Lung microvascular endothelial cell (primary cell): ENCODE data around the gene VRK3. TPM values are rescaled to one million over a fixed set of nuclear protein-coding genes. Genes with fewer than 3 reads are reported as not detected.

Source experiments
- DNase-seq, 2 donors: peaks; one replicate each; pipeline versions ENCODE4 v3.0.0 to v3.0.0-alpha.2; 2010; ENCODE audit warnings: low read depth in 2 of 2
- total RNA-seq: library from RNA; depleted of rRNA; stranded (reverse); fragments of >200 nt; gene quantifications from 2 replicates; pipeline ENCODE4 v1.2.1, GENCODE V29; 2014

VRK3 gene
- total RNA-seq, 1 donor from 2014 or later, result 18.3 TPM

DNA sequence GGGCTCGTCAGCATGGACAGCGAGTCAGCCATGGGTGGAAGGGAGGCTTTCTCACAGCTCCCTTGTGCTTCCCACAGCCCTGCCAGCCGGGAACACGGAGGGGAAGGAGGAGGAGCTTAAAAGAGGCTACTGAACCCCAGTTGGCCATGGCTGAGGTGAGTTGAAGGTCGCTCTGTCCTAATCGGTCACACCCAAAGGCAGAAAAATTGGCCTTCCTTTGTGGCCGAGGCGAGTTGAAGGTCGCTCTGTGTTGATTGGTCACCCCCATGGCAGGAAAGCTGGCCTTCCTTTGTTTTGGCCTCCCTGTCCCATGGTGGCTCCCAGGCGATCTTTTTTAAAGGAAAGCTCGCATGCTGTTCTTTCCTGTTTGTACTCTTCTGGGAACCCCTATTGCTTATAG is 5.8 kb upstream of the VRK3 start:
- no peak for DNase-seq

DNA sequence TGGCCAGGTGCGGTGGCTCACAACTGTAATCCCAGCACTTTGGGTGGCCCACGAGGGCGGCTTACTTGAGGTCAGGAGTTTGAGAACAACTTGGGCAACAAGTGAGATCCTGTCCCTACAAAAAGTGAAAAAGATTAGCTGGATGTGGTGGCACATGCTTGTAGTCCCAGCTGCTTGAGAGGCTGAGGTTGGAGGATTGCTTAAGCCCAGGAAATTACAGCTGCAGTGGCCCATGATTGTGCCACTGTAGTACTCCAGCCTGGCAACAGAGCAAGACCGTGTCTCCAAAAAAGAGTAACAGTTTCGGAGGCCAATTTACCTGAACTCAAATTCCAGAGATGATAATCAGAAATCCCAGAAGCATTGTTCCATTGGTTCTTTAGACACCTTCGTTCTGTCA is 5.1 kb upstream of the VRK3 start:
- no peak for DNase-seq

DNA sequence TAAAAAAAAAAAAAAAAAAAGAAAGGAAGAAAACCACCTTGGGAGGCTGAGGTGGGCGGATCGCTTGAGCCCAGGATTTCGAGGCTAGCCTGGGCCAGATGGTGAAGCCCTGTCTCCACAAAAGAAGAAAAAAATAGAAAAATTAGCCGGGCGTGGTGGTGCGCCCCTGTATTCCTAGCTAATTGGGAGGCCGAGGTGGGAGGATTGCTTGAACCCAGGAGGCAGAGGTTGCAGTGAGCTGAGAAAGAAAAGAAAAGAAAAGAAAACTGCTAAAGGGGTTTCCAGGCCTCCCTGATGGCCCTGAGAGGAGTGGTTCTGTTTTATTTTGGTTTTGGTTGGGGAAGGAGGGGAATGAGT is 1.4 kb upstream of the VRK3 start:
- DNase-seq, result no peak

DNA sequence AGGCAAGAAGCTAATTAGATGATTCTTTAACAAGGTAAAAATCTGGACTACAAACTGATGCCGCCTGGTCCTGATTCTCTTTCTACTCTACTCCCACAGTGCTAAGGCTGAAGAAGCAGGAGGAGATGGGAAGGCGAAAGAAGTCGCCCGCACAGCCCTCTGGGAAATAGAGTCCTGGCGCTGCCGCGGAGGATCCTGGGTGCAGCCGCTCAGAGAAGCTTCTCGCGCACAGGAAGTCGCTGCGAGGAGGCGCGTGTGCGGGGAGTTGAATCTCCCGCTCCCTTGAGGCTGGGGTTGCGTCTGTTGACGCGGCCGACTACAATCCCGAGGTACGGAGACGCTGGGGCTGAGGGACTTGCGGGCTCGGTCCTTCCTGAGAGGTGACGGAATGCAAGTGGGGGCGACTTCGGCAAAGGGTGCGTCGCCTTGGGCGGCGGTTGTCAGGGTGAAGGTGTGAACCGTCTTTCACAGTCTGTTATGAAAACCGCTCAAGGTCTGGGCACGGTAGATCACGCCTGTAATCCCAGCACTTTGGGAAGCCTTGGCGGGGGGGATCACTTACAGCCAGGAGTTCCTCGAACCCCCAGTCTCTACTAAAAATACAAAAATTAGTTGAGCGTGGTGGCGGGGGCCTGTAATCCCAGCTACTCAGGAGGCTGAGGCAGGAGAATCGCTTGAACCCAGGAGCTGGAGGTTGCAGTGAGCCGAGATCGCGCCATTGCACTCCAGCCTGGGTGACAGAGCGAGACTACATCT is 800 bp upstream of the VRK3 start, which contains the start of gene ZNF473:
Gene ZNF473, plus strand, starts transcription at position 212 of the 756 bp plus-strand sequence. CDS start 5,078 bp downstream, outside the sequence.
- DNase-seq, result peak in 1 of 2 donors; percentile 95

DNA sequence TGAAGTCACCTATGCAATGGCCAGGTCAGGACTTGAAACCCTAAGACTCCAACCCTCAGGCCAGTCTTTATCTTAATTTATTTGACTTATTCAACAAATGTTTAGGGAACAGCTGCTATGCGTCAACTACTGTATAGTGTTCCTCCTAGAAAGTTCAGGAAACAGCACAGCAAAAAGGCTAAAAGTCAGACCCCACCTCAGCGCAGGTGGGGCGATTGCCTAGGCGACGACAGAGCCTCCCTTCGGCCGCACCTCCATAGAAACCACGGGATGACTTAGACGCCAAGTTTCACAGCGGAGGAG is 502 bp downstream of the VRK3 start:
- no peak for DNase-seq

DNA sequence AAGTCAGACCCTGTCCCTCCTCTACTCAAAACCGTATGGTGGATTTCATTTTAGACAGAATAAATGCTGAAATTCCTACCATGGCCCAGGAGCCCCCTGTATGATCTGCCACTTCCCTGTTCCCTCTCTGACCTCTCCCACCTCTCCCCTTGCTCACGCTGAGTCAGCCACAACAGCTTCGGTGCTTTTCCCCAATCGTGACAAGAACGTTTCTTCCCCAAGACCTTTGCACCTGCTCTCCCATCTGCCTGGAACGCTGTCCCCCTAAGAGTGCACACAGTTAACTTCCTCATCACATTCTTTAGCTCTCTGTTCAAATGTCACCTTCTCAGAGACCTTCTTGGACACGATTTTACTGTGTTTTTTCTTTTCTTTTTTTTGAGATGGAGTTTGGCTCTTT is 2.3 kb downstream of the VRK3 start:
- no peak for DNase-seq

DNA sequence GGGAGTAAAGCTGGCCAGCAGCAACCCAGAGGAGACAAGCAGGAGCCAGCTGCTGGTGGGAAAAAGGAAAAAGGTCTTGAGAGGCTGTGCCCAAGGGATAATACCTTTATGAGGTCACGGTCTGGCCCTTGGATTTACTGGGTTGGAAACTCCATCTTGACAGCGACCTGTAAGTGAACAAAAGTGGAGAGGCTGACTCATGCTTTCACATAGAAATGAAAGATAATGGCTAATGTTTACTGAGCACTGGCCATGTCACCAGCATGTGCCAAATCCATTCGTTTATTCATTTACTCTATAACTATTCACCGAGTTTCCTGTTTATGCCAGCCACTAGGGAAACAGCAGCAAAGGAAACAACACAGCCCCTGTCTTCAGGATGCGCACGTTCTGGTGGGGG is 4.7 kb downstream of the VRK3 start:
- peak; percentile 35 to 36 for DNase-seq

DNA sequence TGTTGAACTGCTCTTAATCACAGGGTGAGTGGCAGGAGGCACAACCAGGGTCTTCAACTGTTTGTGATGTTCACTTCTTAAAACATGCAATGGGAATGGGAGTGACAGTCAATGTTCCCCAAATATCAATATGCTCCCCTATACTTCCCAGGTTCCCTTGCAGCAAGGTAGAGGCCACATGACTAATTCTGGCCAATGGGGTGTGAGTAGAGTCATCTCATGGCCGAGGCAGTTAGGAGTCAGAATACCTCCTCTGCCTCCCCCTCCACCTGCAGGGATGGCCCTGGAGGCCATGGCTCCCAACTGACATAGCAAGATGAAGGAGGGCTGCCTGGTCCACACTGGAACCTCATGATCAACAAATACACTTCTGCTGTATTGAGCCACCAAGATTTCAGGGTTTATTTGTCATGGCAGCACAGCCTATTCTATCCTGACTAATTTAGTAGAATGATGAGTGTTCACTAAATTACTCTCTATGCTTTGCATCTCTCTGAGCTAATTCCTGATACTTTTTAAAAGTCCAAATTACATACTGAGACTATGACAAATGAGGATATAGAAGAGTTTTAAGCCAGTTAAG is 8.9 kb downstream of the VRK3 start:
- no peak for DNase-seq

DNA sequence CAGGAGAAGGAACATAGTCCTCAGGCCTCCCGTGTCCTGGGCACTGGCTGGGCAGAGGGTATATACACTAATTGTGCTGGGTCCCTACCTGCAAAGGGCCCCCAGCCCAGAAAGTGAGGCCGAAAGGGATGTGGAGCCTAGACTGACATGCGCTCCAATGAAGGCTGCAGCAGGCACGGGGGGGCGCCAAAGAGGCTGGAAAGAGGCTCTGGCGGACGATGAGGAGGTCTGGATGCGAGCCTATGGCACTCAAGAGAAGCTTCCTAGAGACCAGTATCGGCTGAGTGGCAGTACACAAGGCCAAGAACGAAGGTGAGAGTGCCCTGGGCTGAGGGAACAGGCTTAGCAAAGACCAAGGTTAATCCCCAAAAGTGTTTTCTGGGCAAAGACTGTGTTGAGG is 16.6 kb downstream of the VRK3 start:
- peak; percentile 35 for DNase-seq

DNA sequence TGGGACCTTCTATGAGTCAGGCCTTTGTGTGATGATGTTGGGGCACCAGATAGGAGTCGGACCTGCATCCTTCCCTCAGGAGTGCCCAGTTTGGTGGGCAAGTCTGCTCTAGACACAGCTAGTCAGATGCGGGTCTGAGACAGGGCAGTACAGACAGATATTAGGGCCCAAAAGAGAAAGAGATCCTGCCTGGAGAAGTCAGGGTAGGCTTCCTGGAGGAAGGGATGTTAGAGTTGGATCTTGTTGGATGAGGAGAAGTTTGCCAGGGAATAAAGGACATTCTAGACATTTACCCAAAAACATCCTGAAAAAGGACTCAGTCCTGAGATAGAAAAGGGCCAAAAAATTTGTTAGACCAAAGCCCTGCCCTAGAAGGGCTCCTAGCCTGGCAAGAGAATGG is 17.2 kb downstream of the VRK3 start:
- DNase-seq, result no peak

DNA sequence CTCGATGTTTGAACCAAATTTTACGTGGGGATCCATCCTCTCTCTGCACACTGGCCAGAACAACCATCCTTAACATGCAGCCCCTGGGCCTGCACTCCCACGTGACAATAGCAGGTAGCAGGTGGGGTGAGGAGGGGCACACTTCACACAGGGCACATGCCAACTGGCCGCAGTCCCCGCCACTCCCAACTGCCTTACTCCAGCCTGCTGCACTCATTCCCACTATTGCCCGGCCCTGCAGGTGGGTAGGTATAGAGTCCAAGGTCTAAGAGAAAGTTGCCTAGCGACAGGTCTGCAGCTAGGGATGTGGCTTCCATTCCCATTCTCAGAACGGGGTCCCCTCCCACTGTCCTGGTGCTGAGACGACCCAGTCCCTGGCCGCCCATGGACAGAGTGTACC is 18.0 kb downstream of the VRK3 start:
- no peak for DNase-seq

DNA sequence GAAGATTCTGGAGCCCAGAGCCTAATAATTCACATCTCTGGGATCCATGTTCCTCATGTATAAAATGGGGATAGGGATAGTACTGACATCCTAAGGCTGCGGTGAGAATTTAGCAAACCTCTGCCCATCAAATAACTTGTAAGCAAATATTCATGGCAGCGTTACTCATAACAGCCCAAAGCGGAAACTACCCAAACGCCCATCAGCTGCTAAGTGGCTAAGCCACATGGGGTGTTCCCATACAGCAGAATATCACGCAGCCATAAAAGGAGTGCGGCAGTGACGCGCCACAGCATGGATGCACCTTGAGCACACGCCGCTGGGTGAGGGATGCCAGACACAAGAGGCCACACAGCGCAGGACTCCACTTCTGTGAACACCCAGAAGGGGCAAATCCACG is 19.7 kb downstream of the VRK3 start:
- DNase-seq, result no peak

DNA sequence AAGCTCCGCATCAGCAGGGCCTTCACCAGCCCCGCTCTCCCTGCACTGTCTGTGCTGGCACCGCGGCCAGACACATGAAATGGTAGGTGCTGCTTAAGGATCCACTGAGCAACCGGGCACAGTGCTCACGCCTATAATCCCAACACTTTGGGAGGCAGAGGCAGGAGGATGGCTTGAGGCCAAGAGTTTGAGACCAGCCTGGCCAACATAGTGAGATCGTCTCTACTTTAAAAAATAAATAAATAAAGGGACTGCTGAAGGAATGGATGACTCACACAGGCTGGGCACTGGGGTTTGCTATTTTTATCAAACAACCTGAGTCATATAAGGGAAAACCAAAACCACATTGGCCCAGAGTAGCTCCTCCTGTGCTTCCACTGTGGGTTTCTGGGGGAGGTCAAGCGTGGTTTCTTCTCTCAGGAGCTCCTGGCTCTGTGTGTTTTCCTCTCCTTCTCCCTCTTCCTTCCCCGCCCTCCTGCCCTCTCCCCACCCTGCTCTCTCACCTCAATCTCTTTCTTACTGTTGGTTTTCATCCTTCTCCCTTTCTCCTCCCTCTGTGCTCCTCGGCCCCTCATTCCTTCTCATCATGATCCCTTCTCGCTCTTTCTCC is 21.3 kb downstream of the VRK3 start:
- peak; percentile 37 to 84 for DNase-seq

DNA sequence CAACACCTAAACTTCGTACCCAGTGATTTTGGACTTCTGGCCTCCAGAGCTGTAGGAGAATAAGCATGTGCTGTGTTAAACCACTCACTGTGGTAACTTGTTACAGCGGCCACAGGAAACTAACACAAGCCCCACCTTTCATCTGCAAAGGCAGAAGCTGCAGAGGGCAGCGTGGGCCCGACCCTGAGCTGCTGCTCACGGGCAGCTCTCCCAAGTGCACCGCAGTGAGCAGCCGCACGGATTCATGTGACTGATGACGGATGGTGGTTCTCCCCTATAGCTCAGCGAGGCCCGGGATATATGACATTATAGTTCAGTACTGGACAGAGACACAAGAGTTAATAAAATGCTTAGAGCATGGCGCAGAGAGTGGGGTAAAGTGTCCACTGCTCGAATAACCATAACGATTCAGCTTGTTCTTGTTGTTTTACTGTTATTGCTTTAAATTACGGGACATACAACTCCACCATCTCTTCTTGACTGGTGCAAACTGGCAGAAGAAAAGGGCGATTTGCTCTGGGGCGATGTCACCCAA is 21.9 kb downstream of the VRK3 start:
- DNase-seq, result no peak

DNA sequence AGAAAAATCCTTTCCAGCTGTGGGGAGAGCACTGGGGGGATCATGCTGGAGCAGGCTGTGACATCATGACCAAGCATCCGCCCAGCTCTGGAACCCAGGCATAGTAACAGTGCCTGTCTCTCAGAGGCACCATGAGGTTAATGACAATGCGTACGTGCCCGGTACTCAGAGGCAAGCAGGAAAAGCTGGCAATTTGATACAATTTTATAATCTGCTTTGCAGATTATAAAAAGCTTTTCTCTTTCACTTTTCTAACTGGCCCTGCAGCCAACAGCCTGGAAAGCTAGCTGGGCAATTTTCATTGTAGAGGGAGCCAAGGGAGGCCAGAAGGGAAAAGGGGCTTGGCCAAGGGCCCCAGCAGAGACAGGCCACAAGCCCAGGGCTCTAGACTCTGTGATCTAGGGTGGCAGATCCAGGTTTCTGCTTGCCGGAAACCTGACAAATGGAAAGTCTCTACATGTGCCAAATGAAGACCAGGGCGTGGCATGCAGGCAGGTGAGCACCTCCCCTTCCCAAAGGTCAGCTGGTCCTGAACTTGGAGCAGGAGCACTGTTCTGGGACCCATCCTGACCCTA is 22.7 kb downstream of the VRK3 start:
- no peak for DNase-seq

DNA sequence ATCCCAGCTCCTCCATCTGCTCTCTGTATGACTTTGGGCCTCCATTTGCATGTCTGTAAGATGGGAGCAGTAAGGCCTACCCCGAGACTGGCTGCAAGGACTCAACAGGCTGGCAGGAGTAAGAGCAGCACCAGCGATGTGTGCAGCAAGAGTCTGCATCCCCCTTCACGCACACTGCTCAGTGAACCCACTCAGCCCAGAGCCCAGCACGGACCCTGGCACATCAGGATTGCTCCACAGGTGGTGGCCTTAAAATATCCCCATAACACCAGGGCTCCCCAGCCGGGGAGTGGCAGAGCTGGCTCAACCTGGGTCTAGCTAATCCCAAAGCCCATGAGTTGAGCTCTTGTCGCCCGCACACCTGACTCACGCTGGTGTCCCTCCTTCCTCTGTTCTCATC is 23.4 kb downstream of the VRK3 start:
- DNase-seq, result no peak

DNA sequence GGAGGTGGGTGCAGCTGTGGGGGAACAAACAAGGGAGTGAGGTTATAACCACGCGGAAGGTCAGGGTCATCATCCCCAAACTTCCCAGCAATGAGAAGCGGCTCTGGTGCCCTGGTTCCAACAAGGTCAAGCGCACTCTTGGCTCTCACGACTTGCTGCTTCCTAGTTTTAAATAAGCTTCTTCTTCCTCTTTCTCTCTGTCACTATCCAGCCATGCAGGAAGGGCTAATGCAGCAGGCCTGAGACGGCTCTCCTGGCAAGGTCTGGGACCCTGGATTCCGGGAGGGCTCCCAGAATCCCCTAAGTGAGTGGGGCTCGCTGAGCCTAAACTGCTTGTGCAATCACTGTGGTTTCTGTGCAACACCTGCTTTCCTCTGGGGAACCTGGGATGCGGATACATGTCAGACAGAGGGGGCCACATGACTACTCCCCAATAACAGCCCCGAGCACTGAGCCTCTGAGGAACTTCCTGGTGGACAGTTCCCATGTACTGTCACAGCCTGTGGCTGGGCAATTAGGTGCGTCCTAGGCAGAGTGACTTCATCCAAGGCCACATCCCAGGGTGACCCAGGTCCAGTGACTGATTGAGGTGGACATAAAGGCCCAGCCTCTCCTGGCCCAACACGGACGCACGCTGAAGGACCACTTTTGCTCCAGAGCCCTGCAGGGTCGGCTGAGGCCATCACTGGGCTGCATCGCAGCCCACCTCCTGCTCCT is 24.2 kb downstream of the VRK3 start:
- no peak for DNase-seq

DNA sequence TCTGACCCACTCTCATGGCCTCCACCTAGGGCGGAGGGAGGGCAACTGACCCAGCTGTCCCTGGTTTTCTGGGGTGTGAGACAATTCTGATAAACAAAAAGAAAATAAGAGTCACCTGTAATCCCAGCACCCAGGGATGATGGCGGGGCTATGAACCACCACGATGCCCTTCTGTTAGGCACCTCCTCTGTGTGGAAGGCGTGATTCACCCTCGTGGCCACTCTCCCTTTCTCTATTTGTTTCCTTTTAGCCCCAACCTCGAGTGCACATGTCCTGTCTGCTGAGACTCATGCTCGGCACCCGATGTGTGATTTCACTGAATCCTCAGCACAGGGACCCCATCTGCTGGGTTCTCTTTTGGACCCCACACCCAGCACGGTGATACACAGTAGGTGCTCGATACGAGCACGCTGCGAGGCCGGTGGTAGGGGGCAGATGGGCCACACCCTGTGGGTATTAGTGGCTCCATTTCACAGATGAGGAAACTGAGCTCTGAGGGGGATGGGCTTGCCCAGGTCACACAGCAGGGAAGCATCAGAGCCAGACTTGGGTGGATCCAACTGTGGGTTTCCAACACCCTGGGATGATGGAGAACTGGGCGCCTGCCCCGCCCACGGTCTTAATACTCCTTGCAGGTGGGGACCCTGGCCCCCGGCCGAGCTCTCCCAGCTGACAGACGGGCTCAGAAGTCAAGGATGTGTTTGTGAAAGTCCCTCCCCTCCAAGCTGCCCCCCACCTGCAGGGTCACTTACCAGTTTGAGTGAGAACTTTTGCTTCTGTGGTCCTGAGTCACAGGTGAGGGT is 24.9 kb downstream of the VRK3 start:
- no peak for DNase-seq

DNA sequence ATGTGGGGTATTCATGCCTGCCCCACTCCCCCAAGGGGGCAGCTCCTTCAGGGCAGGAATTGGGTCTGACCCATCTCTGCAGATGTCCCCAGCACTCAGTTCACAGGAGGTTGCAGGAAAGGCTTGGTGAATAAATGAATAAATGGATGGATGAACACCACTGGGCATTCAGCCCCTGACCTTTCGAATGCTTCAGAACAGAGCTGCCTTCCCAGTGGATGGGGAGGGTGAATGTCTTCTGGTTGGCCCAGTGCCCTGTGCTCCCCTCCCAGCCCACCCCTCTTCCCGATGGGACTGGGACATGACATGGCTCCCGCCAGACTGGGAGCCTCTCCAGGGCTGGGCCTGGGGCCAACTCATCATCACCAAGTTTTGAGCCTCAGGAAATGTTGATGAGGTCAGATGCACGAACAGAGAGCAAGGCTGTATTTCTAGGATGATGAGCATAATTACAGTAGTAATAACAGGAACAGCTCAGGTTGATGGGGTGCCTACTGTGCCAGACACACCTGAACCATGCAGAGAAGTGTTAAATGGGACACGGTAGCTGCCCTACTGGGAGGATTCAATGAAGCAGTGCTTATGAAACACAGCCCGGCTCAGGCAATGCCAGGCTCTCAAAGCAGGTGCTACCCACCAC is 25.7 kb downstream of the VRK3 start:
- DNase-seq, result peak; percentile 27 to 28

DNA sequence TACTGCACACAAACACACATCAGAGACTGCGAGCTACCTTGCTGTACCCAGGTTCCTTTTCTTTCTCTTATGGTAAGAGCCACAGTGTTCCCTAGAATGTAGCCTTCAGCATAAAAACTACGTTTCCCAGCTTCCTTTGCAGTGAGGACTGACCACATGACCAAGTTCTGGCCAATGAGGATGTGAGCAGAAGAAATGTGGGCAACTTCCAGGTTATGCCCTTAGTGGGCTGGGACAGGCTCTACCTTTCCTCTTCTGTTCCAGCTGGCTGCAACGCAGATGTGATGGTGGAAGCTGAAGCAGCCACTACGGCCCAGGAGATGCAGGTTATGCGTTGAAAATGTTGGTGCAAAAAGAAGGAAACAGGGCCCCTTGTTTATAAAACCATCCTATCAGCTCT is 27.5 kb downstream of the VRK3 start:
- peak; percentile 38 to 65 for DNase-seq

DNA sequence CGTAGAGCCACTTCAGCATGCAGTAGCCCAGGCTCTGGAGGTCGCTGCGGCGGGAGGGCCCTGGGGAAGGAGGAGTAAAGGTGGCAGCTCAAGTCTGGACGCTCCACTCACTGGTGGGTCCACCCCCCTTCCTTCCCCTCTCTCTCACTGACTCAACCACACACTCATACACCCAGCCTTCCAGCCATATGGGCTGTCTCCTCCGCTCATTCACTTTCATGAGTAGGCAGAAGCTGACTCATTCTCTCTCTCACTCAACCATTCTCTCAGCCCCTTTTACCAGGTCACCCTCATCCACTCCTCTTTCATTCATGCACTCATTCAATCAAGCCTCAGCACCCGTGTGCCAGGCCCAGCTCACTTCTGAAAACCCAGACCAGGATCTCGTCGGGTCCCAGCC is 36.7 kb downstream of the VRK3 start:
- DNase-seq, result peak in 1 of 2 donors; percentile 37
